HG02759 (cell line): Measurements from ENCODE around the gene SEC24C.
A peak's percentile ranks its signal among the peaks of the same experiment; 100 is the strongest.
"Not testable (repeated sequence)": the region's sequence is repeated elsewhere in the genome, so short reads cannot be mapped to it uniquely, and the experiment has no call there.

Source experiments
- ATAC-seq: cut with Tn5 transposase; IDR thresholded peaks from one replicate; pipeline ENCODE4 v1.9.1; 2021; ENCODE audit warnings: mild to moderate bottlenecking, moderate library complexity; ENCODE audit not compliant: unreplicated experiment

SEC24C gene

DNA sequence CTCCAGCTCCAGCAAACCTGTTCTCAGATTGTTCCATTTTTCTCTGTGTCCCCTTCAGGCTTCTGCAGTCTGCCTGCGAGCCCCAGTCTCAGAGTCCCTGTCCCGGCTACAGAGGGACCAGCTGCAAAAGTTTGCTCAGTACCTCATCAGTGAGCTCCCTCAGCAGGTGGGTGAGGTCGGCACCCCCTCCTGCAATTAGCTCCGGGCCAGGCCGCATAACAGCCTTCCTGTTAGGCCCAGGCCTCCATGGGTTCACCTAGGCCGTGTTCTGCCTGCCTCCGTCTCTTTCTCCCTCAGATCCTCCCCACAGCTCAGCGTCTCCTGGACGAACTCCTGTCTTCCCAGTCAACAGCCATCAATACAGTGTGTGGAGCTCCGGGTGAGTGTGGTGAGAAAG is 45.5 kb downstream of the SEC24C start:
- no peak for ATAC-seq

DNA sequence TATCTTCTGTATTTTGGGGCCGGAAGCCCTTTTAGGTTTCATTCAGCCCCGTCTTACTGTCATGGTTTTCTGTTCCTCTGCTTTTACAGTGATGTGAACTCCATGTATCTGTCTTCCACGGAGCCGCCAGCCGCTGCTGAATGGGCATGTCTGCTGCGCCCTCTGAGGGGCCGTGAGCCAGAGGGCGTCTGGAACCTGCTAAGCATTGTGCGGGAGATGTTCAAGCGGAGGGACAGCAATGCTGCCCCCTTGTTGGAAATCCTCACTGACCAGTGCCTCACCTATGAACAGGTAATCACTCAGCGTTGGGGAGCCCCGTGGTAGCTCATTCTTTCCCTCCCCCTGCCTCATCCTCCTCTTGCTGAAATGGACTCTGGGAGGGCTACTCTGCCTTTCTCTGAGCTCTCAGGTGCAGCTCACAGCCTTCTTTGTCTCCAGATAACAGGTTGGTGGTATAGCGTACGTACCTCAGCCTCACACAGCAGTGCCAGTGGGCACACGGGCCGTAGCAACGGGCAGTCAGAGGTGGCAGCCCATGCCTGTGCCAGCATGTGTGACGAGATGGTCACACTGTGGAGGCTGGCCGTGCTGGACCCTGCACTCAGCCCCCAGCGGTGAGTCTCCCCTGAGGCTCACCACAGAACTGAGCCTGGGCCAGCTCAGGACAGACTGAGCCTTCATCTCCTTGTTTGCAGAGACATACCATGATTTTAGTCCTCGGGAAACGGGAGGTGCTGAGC is 46.9 kb downstream of the SEC24C start:
- no peak for ATAC-seq

DNA sequence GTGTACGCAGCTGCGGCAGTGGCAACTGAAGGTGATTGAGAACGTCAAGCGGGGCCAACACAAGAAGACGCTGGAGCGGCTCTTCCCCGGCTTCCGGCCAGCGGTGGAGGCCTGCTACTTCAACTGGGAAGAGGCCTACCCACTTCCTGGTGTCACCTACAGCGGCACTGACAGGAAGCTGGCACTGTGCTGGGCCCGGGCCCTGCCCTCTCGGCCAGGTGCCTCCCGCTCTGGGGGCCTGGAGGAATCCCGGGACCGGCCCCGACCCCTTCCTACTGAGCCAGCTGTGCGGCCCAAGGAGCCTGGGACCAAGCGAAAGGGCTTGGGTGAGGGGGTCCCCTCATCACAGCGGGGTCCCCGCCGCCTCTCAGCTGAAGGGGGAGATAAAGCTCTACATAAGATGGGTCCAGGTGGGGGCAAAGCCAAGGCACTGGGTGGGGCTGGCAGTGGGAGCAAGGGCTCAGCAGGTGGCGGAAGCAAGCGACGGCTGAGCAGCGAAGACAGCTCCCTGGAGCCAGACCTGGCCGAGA is 47.8 kb downstream of the SEC24C start:
- ATAC-seq: no peak

DNA sequence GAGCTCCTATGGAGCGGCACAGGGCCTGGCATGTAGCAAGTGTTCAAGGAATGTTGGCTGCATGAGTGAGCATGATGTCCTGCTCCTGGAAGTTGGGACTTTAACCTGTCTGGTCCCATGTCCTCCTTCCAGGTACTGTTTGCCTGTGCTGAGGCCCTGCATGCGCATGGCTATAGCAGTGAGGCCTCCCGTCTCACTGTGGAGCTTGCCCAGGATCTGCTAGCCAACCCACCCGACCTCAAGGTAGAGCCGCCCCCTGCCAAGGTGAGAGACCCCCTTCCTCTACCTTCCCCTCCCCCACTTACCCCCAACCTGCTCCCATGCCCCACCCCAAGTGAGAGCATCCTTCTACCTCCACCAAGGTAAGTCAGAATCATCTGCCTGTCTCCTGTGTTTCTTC is 49.3 kb downstream of the SEC24C start:
- ATAC-seq: no peak

DNA sequence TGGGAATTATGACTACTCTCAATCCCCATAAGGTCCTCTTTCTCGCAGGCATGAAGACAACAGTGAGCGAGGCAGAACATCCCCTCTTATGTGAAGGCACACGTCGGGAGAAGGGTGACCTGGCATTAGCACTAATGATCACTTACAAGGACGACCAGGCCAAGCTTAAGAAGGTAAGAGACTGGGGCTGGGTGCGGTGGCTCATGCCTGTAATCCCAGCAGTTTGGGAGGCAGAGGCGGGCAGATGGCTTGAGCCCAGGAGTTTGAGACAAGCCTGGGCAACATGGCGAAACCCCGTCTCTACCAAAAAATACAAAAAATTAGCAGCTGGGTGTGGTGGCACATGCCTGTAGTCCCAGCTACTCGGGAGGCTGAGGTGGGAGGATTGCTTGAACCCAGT is 51.3 kb downstream of the SEC24C start:
- ATAC-seq: not testable (repeated sequence)

DNA sequence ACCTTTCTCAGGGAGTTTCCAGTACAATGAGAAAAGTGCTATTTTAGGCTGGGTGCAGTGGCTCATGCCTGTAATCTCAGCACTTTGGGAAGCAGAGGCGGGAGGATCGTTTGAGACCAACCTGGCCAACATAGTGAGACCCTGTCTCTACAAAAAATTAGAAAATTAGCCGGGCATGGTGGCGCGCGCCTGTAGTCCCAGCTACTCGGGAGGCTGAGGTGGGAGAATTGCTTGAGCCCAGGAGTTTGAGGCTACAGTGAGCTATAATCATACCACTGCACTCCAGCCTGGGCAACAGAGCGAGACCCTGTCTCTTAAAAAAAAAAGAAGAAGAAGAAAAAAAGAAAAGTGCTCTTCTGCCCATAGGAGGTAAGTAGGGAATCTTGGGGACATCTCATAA is 51.9 kb downstream of the SEC24C start:
- not testable (repeated sequence) for ATAC-seq

DNA sequence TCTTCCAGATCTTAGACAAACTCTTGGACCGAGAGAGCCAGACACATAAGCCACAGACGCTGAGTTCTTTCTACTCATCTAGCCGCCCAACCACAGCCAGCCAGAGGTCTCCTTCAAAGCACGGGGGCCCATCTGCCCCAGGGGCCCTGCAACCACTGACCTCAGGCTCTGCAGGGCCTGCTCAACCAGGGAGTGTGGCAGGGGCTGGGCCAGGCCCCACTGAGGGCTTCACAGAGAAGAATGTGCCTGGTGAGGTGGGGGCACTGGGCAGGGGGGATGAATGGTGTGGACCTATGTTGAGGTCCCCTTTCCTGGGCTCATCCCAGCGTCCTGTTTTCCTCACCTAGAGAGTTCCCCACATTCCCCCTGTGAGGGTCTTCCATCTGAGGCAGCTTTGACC is 52.6 kb downstream of the SEC24C start:
- ATAC-seq: no peak

DNA sequence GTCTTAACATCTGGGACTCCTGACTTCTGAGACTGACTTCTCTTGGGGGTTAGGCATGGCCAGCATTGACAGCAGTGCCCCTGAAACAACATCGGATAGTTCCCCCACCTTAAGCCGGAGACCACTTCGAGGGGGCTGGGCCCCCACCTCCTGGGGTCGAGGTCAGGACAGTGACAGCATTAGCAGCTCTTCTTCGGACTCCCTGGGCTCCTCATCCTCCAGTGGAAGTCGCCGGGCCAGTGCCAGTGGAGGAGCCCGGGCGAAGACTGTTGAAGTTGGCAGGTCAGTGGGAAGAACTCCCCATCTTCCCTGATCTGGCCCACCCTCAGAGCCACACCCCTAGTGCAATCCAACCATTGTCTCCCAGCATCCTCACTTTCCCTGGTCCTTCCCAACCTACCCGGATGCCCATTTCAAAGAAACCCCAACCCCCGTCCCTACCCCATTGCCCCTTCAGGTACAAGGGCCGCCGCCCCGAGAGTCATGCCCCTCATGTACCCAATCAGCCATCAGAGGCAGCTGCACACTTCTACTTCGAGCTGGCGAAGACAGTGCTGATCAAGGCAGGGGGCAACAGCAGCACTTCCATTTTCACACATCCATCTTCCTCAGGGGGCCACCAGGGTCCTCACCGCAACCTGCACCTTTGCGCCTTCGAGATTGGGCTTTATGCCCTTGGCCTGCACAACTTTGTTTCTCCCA is 53.3 kb downstream of the SEC24C start:
- no peak for ATAC-seq

DNA sequence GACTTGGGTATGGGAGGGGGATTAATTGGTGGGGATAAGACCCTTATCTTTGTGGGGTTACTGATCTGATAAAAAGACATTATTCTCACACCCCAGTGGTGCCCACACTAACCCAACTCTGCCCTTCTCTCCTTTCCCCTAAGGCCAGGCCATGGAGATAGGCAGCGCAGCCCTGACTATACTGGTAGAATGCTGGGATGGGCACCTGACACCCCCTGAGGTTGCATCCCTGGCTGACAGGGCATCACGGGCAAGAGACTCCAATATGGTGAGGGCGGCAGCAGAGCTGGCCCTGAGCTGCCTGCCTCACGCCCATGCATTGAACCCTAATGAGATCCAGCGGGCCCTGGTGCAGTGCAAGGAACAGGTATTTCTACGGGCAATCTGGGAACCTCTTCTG is 53.9 kb downstream of the SEC24C start:
- no peak for ATAC-seq

DNA sequence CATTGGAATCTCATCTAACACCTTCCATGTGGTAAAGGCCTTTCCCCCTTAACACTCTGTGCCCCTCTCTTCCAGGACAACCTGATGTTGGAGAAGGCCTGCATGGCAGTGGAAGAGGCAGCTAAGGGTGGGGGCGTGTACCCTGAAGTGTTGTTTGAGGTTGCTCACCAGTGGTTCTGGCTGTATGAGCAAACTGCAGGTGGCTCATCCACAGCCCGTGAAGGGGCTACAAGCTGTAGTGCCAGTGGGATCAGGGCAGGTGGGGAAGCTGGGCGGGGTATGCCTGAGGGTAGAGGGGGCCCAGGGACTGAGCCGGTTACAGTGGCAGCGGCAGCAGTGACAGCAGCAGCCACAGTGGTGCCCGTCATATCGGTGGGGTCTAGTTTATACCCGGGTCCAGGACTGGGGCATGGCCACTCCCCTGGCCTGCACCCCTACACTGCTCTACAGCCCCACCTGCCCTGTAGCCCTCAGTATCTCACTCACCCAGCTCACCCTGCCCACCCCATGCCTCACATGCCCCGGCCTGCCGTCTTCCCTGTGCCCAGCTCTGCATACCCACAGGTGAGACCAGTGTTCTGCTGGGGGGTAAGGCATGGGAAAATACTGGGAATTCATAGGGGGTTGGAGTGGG is 54.9 kb downstream of the SEC24C start:
- no peak for ATAC-seq

DNA sequence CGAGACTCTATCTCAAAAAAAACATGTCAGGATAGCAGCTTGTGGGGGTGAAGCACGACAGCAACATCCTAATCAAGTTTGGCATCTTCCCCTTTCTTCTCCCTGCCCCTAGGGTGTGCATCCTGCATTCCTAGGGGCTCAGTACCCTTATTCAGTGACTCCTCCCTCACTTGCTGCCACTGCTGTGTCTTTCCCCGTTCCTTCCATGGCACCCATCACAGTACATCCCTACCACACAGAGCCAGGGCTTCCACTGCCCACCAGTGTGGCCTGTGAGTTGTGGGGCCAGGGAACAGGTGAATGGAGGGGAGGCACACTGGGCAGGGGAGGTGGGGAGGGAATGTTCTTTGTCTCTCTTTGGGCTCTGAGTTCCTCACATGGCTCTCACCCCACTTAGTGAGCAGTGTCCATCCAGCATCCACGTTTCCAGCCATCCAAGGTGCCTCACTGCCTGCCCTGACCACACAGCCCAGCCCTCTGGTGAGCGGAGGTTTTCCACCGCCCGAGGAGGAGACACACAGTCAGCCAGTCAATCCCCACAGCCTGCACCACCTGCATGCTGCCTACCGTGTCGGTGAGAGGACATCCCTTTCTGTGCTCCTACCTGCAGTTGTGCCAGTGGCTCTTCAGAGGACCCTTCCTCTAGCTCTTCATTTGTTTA is 55.9 kb downstream of the SEC24C start:
- no peak for ATAC-seq

DNA sequence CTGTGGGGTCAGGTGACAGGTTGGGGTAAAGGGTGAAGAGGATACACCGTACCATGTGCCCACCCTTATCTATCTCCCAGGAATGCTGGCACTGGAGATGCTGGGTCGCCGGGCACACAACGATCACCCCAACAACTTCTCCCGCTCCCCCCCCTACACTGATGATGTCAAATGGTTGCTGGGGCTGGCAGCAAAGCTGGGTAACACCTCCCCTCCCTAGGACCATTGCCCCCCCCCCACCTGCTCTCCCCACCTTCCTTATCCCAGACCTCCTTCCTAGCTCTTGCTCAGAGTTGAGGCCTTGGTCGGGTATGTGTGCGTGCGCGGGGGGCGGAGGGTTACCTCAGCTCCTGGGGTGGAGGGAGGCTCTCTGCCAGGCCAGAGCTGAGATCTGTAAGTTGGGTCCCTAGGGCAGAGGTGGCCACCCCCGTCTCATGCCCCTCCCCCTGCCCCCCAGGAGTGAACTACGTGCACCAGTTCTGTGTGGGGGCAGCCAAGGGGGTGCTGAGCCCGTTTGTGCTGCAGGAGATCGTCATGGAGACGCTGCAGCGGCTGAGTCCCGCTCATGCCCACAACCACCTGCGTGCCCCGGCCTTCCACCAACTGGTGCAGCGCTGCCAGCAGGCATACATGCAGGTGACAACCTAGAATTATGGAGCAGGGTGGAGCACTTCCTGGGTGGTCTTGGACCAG is 56.5 kb downstream of the SEC24C start:
- ATAC-seq: no peak

DNA sequence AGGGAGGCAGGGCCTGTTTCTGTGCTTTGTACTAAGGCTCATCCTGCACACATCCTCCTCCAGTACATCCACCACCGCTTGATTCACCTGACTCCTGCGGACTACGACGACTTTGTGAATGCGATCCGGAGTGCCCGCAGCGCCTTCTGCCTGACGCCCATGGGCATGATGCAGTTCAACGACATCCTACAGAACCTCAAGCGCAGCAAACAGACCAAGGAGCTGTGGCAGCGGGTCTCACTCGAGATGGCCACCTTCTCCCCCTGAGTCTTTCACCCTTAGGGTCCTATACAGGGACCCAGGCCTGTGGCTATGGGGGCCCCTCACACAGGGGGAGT is 57.0 kb downstream of the SEC24C start:
- ATAC-seq: no peak

DNA sequence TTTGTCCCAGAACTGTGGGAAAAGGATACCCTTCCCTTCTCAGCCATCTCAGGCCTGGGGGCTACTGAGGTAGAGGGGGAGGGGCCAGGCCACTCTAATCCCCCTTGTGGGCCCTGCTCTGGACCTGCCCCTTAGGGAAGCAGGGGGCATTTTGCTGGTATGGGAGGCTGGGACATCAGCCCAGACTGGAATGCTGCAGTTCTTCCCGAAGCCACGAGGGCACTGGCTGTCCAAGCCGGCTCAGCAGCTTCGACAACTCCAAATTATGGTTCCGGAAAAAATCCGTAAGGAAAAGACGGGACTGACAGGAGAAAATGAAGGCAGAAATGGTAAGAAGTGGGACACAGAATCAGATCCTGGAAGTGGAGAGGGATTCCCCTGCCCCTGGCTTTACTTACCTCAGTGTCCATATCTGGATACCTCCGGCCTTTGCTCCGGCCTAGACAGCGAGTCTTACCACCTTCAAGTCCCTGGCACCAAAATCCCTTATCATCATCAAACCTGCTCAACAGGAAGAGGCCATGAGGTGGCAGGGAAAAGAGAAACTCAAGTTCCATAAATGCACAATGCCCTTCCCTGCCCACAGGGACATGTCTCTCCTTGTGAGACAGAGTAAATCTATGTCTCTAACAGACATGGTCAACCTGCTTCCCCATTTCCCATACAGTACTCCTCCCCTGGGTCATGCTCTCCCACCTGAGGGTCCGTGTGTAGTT is 58.3 kb downstream of the SEC24C start:
- ATAC-seq: no peak

DNA sequence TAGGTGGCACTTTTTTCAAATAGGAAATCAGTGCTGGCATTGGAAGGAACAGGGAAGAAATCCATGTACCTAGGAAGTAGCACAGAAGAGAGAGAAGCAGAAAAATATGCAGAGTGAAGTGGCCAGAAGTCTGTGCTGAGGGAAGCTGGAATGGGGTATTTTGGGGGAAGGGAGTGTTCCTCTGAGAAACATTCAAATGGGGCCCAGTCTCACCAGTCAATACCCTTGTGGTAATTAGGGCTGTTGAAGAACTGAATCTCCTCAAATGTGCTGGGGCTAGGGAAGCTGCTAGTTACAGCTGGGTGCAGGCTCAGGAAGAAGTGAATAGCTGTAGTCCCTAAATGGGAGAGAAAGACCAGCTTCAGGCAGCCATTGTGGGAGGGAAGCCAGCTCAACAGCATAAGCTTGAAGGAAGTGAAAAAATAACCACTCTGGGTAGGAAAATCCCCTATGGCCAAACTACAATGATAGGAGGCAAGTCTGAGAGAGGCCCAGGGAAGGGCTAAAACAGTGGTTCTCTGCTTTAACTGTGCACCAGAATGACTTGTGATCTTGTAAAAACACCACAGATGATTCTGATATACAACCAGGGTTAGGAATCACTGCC is 59.6 kb downstream of the SEC24C start:
- ATAC-seq: peak; percentile 72

DNA sequence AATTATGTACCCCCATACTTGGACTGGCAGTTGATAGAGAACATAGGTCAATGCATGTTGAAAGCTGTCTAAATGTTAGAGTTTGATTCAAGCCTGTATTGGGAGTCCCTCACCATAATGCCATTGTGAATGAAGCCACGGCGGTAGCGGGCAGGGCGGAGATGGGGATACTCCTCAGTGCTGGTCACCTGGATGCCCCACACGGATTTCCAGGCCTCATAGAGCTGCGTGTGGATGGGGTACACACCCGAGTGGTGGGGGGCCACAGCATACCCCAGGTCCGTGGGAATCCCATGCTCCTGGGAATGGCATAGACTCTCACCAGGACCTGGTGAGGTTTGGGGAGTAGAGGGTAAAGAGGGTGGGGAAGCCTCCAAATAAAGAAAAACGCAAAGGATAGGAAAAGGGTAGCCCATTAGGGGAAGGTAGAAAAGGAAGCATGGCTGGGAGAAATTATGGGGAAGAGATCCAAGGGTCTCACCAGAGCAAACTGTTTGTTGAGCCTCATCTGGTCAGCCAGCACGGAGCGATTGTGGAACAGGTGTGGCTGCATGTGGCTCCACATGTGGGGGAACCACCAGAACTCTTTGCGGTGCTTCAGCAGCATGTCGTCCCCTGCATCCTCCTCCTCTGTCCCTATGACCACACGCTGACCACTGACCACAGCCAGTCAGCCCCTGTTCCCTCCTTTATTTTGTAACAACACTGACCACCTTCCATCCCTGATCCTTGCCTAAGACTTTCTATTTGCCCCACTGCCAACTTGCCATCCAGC is 62.2 kb downstream of the SEC24C start:
- ATAC-seq: no peak

DNA sequence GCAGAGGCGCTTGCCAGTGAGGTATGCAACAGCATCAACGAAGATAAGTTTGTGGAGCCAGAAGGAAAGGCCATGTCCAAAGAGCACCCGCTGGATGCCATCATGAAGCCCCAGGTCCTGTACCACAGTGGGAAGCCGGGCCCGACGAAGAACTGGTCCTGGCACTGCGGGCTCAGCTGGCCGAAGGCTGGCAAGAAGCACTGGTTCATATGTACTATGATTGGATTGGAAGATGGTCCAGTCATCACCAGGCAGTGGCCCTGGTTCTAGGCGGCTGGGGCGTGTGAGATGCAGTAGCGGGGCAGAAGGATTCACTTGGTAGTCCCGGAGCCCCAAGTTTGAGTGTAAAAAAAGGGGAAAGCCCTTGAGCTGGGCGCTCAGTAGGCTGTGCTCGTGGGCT is 63.3 kb downstream of the SEC24C start:
- ATAC-seq: no peak

DNA sequence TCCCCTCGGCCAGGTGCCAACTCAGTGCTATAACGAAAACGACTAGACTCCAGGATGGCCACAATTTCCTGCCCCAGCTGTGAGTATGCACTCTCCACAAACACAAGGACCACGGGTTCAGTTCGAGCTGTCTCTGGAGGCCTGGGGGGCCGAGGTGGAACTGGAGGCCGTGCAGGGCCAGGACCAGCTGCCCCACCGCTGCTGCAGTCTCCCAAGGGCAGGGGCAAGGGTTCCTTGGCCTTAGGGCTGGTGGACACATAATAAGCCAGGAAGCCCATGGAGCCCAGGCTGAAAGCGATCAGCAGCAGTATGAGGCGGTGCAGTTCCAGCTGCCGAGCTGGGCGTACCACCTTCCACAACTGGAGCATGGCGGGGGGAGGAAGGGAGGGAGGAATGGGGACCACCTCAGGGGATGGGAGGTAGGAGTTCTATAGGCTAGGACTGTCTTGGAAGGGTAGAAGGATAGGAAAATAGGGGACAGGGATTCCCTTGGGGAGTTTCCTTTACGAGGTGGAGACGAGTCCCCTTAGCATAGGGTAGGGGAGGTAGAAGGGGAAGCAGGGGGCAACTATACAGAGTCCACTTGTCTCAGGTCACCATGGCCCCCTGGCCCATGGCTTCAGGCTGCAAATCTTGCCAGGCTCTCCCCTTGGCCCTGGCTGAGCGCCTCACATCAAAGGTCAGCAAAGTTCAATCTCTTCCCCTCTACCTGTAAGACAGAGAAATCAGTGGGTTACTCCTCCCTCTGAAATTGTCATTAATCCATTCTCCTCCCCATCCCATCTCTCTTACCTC is 64.0 kb downstream of the SEC24C start:
- no peak for ATAC-seq
